Endothelial cell (in vitro differentiated cells): ENCODE measurements around the gene SLC22A15. TPM values are rescaled to one million over a fixed set of nuclear protein-coding genes. Genes with fewer than 3 reads are reported as not detected.

Experiments used
- DNase-seq: peaks from one replicate; pipeline ENCODE4 v3.0.0; 2021; ENCODE audit warnings: low spot score
- H3K27ac Mint-ChIP-seq: one replicate; pipeline ENCODE4 v1.8.0; 2021; ENCODE audit warnings: mixed read lengths, inconsistent platforms; ENCODE audit not compliant: unreplicated experiment
- H3K27me3 Mint-ChIP-seq: one replicate; pipeline ENCODE4 v1.8.0; 2021; ENCODE audit warnings: mild to moderate bottlenecking, moderate library complexity, mixed read lengths, inconsistent platforms; ENCODE audit not compliant: unreplicated experiment
- H3K36me3 Mint-ChIP-seq: one replicate; pipeline ENCODE4 v1.8.0; 2021; ENCODE audit warnings: mild to moderate bottlenecking, low read depth, mixed read lengths, inconsistent platforms; ENCODE audit not compliant: unreplicated experiment
- H3K4me1 Mint-ChIP-seq: one replicate; pipeline ENCODE4 v1.8.0; 2021; ENCODE audit warnings: mild to moderate bottlenecking, mixed read lengths, inconsistent platforms; ENCODE audit not compliant: unreplicated experiment
- H3K4me3 Mint-ChIP-seq: one replicate; pipeline ENCODE4 v1.8.0; 2021; ENCODE audit warnings: mild to moderate bottlenecking, mixed read lengths, inconsistent platforms; ENCODE audit not compliant: unreplicated experiment
- H3K9me3 Mint-ChIP-seq: one replicate; pipeline ENCODE4 v1.8.0; 2021; ENCODE audit warnings: mixed read lengths, inconsistent platforms; ENCODE audit not compliant: unreplicated experiment
- total RNA-seq: library from RNA; stranded (reverse); fragmentation: NEBNext Ultra II Directional; extraction: Animal tissue kit (Norgen Biotek cat#: 25700); gene quantifications from one replicate; pipeline ENCODE4 v1.2.1, GENCODE V29; 2021; ENCODE audit not compliant: unreplicated experiment
- TF ChIP-seq, protein P1 (sequence below): fragments of 200-600 bp; sonication (generic); IDR thresholded peaks from one replicate; pipeline ENCODE4 v1.5.0; 2021; ENCODE audit warnings: antibody characterized with exemption; ENCODE audit not compliant: unreplicated experiment

SLC22A15 gene
- total RNA-seq, 1 donor from 2014 or later = 21.9 TPM

- H3K27me3 Mint-ChIP-seq = no peaks in the 10 kb centered on the region
Observed at GRCh38 chr1:116096013-116096618, 119.8 kb downstream of the SLC22A15 start.

GRCh38 chr1:116097626-116098025, 121.3 kb downstream of the SLC22A15 start:
- DNase-seq = no peak
- no peaks in the 10 kb centered on the region for H3K27me3 Mint-ChIP-seq
- H3K36me3 Mint-ChIP-seq = no peaks in the 10 kb centered on the region
- H3K4me3 Mint-ChIP-seq = no peak overlapping the region
- TF ChIP-seq, protein P1, sequence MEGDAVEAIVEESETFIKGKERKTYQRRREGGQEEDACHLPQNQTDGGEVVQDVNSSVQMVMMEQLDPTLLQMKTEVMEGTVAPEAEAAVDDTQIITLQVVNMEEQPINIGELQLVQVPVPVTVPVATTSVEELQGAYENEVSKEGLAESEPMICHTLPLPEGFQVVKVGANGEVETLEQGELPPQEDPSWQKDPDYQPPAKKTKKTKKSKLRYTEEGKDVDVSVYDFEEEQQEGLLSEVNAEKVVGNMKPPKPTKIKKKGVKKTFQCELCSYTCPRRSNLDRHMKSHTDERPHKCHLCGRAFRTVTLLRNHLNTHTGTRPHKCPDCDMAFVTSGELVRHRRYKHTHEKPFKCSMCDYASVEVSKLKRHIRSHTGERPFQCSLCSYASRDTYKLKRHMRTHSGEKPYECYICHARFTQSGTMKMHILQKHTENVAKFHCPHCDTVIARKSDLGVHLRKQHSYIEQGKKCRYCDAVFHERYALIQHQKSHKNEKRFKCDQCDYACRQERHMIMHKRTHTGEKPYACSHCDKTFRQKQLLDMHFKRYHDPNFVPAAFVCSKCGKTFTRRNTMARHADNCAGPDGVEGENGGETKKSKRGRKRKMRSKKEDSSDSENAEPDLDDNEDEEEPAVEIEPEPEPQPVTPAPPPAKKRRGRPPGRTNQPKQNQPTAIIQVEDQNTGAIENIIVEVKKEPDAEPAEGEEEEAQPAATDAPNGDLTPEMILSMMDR = no peak
- H3K27ac Mint-ChIP-seq = no peak overlapping the region
- no peaks in the 10 kb centered on the region for H3K9me3 Mint-ChIP-seq
- no peaks in the 10 kb centered on the region for H3K4me1 Mint-ChIP-seq

More at GRCh38 chr1:116096013-116096618, 119.8 kb downstream of the SLC22A15 start:
- no peaks in the 10 kb centered on the region for H3K9me3 Mint-ChIP-seq
- H3K4me1 Mint-ChIP-seq = no peaks in the 10 kb centered on the region
- TF ChIP-seq, protein P1 = no peak
- DNase-seq = no peak
- peaks cover 3% of the 10 kb centered on the region for H3K36me3 Mint-ChIP-seq
- no peak overlapping the region for H3K4me3 Mint-ChIP-seq
- H3K27ac Mint-ChIP-seq = no peak overlapping the region

DNA sequence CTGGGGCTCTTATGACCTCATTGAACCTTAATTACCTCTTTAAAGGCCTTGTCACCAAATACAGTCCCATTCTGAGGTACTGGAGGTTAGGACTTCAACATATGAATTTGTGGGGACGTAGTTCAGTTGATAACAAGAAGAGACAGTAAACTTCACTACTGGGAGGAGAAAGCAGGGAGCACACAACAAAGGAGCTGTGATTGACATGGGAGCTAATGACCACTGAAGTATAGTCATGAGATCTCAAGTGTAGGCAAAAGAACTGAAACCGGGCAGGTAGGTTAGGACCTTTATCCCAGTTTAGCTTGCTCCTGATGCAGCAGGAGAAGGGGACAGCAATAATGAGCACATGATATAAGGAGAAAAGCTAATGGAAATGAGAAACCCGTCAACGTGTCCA, 123.1 kb downstream of the SLC22A15 start:
- TF ChIP-seq, protein P1 = no peak
- no peak for DNase-seq
- no peaks in the 10 kb centered on the region for H3K4me1 Mint-ChIP-seq
- H3K4me3 Mint-ChIP-seq = no peak overlapping the region
- H3K27ac Mint-ChIP-seq = no peak overlapping the region
- no peaks in the 10 kb centered on the region for H3K27me3 Mint-ChIP-seq
- H3K9me3 Mint-ChIP-seq = no peaks in the 10 kb centered on the region
- H3K36me3 Mint-ChIP-seq = no peaks in the 10 kb centered on the region

DNA sequence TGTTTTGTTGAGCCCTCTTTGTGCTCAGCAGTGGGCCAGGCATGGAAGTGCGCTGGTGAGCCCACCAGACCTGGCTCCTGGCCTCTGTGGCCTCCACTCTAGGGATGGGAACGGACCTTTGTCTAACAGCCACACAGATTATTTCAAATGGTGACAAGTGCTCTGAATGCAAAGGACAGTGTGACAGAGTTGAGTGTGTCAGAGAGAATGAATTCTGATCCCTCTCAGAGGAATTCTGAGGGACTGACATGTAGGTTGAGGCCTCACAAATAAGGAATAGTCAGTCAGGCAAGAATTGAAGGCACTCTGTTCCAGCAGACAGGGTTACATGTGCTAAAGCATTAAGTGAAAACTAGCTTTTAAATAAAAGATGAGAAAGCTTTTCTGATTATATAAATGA, 123.6 kb downstream of the SLC22A15 start:
- TF ChIP-seq, protein P1 = no peak
- no peaks in the 10 kb centered on the region for H3K36me3 Mint-ChIP-seq
- no peaks in the 10 kb centered on the region for H3K27me3 Mint-ChIP-seq
- no peak for DNase-seq
- H3K4me1 Mint-ChIP-seq = no peaks in the 10 kb centered on the region
- no peak overlapping the region for H3K4me3 Mint-ChIP-seq
- no peak overlapping the region for H3K27ac Mint-ChIP-seq
- no peaks in the 10 kb centered on the region for H3K9me3 Mint-ChIP-seq

DNA sequence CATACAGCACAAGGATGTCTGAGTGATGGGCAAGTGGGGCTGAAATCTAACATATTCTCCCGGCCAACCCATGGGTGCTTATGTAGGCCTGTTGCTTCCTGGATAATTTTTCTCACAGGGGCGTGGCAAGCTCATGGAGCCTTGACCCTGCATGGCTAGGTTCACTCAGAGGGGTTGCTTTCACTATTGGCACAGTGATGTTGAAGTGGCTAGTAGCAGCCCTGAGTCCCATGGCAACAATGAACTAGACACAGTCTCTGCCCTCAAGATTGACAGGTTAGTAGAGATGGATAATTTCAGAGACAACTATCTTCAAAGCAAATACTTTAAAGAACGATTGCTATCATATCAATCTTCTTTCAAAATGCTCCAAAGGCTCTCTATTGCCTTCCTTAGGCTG, 128.4 kb downstream of the SLC22A15 start:
- Mint-ChIP-seq H3K36me3 (no peaks in the 10 kb centered on the region), H3K27ac (no peak overlapping the region), H3K9me3 (no peaks in the 10 kb centered on the region), H3K27me3 (no peaks in the 10 kb centered on the region), H3K4me1 (no peaks in the 10 kb centered on the region), H3K4me3 (no peak overlapping the region)
- TF ChIP-seq, protein P1 = no peak
- no peak for DNase-seq
